ENCODE results near the gene POLR2E.

The POLR2E gene

GRCh38 chr19:1082165-1082927, 12.8 kb downstream of the POLR2E start:
- DNase-seq, result no peak

GRCh38 chr19:1081301-1082164, 13.6 kb downstream of the POLR2E start:
- no peak overlapping the region for H3K27ac ChIP-seq
- H3K4me3 ChIP-seq (ENCODE audit: low read depth, low read length), result no peak overlapping the region
- H3K36me3 ChIP-seq (replicated peaks), result no peaks in the 10 kb centered on the region
- TF ChIP-seq CTCF (IDR thresholded peaks at IDR 0.05; ENCODE audit: low read depth, low read length, missing control alignments), result no peak
- no peaks in the 10 kb centered on the region for H3K27me3 ChIP-seq (replicated peaks)
- in situ Hi-C loops (cut with HindIII; ENCODE audit: low pct_ligation_motif_present, low sequenced_read_pairs), result no loop called here
- no peak for DNase-seq

More at GRCh38 chr19:1082165-1082927, 12.8 kb downstream of the POLR2E start:
- in situ Hi-C loops (cut with HindIII; ENCODE audit: low pct_ligation_motif_present, low sequenced_read_pairs), result no loop called here
- no peak for TF ChIP-seq CTCF (IDR thresholded peaks at IDR 0.05; ENCODE audit: low read depth, low read length, missing control alignments)
- H3K4me3 ChIP-seq (ENCODE audit: low read depth, low read length), result peak overlapping the region; percentile 27
- H3K27ac ChIP-seq, result no peak overlapping the region
- no peaks in the 10 kb centered on the region for H3K27me3 ChIP-seq (replicated peaks)
- H3K36me3 ChIP-seq (replicated peaks), result no peaks in the 10 kb centered on the region

GRCh38 chr19:1080360-1081161, 14.6 kb downstream of the POLR2E start:
- in situ Hi-C loops (cut with HindIII; ENCODE audit: low pct_ligation_motif_present, low sequenced_read_pairs), result no loop called here
- no peaks in the 10 kb centered on the region for H3K36me3 ChIP-seq (replicated peaks)
- TF ChIP-seq CTCF (IDR thresholded peaks at IDR 0.05; ENCODE audit: low read depth, low read length, missing control alignments), result no peak

GRCh38 chr19:1079566-1080111, 15.5 kb downstream of the POLR2E start:
- TF ChIP-seq CTCF (IDR thresholded peaks at IDR 0.05; ENCODE audit: low read depth, low read length, missing control alignments), result no peak
- no peak for DNase-seq
- no peak overlapping the region for H3K27ac ChIP-seq
- no peak overlapping the region for H3K4me3 ChIP-seq (ENCODE audit: low read depth, low read length)
- no peaks in the 10 kb centered on the region for H3K36me3 ChIP-seq (replicated peaks)
- no peaks in the 10 kb centered on the region for H3K27me3 ChIP-seq (replicated peaks)
- in situ Hi-C loops (cut with HindIII; ENCODE audit: low pct_ligation_motif_present, low sequenced_read_pairs), result no loop called here

More at GRCh38 chr19:1080360-1081161, 14.6 kb downstream of the POLR2E start:
- Histone ChIP-seq H3K27me3 (replicated peaks) (no peaks in the 10 kb centered on the region), H3K4me3 (ENCODE audit: low read depth, low read length) (no peak overlapping the region), H3K27ac (no peak overlapping the region)
- no peak for DNase-seq

- no peak overlapping the region for H3K27ac ChIP-seq
- no peaks in the 10 kb centered on the region for H3K27me3 ChIP-seq (replicated peaks)
- no peak overlapping the region for H3K4me3 ChIP-seq (ENCODE audit: low read depth, low read length)
- in situ Hi-C loops (cut with HindIII; ENCODE audit: low pct_ligation_motif_present, low sequenced_read_pairs), result no loop called here
- H3K36me3 ChIP-seq (replicated peaks), result no peaks in the 10 kb centered on the region
- no peak for TF ChIP-seq CTCF (IDR thresholded peaks at IDR 0.05; ENCODE audit: low read depth, low read length, missing control alignments)
- DNase-seq, result no peak
Measured at GRCh38 chr19:1076951-1077350, 18.2 kb downstream of the POLR2E start.
